ACHN (cell line): Measurements from ENCODE around the gene TRIM31.

ENCODE experiments used
- DNase-seq: peaks from one replicate; pipeline ENCODE4 v3.0.0-alpha.2; 2015
- in situ Hi-C: cut with HindIII; loops from 2 replicates; pipeline ENCODE4 v1.10.0; 2017; ENCODE audit warnings: low sequenced_read_pairs, low pct_ligation_motif_present, low pct_unique_long_range_greater_than_20kb

The TRIM31 gene

GRCh38 chr6:30066577-30067459, 46.1 kb downstream of the TRIM31 start, which contains the start of gene PPP1R11:
Gene PPP1R11, plus strand, starts transcription at chr6:30067198. Its CDS starts 213 bp downstream, at chr6:30067411.
- peak; percentile 98 for DNase-seq
- in situ Hi-C loops = no loop called here

- in situ Hi-C loops = no loop called here
- no peak for DNase-seq
Measured at GRCh38 chr6:30066082-30066481, 46.8 kb downstream of the TRIM31 start.

GRCh38 chr6:30063315-30063714, 49.6 kb downstream of the TRIM31 start:
- DNase-seq = no peak
- in situ Hi-C loops = no loop called here

GRCh38 chr6:30062471-30063178, 50.3 kb downstream of the TRIM31 start:
- in situ Hi-C loops = no loop called here
- DNase-seq = no peak

GRCh38 chr6:30061858-30062458, 50.9 kb downstream of the TRIM31 start:
- in situ Hi-C loops = no loop called here
- DNase-seq = peak; percentile 18

- in situ Hi-C loops = no loop called here
- peak; percentile 96 for DNase-seq
Measured at GRCh38 chr6:30061092-30061857, 51.6 kb downstream of the TRIM31 start, which contains the start of gene POLR1H. Gene POLR1H, plus strand, starts transcription at chr6:30061265. Its CDS starts 260 bp downstream, at chr6:30061525.

- in situ Hi-C loops = no loop called here
- peak; percentile 44 for DNase-seq
Measured at GRCh38 chr6:30060606-30061091, 52.2 kb downstream of the TRIM31 start.

GRCh38 chr6:30055513-30055912, 57.4 kb downstream of the TRIM31 start:
- DNase-seq = no peak
- in situ Hi-C loops = no loop called here

GRCh38 chr6:30053682-30054081, 59.2 kb downstream of the TRIM31 start:
- in situ Hi-C loops = no loop called here
- DNase-seq = no peak
